GM23338 (cell line): Measurements from ENCODE around the gene CFAP44. TPM values are rescaled to one million over a fixed set of nuclear protein-coding genes. Genes with fewer than 3 reads are reported as not detected.
"Not testable (repeated sequence)": the region's sequence is repeated elsewhere in the genome, so short reads cannot be mapped to it uniquely, and the experiment has no call there.

Experiments used
- ATAC-seq: fragments of 200-7000 bp; cut with Tn5 transposase; 3 replicates; pipeline ENCODE4 v1.9.1; 2020
- DNase-seq: peaks from one replicate; pipeline ENCODE4 v3.0.0-alpha.2; 2015; ENCODE audit warnings: low spot score
- H2AFZ ChIP-seq: fragments of 200-600 bp; sonication (generic); 2 replicates; pipeline ENCODE4 v1.8.0; 2016; ENCODE audit warnings: antibody characterized with exemption, mild to moderate bottlenecking, moderate library complexity
- H3F3A ChIP-seq: fragments of 200-600 bp; sonication (generic); replicated peaks from 2 replicates; pipeline ENCODE4 v1.8.0; 2017; ENCODE audit warnings: antibody characterized with exemption, mixed run types, low read depth
- H3K27ac ChIP-seq: fragments of 200-600 bp; sonication (generic); 2 replicates; pipeline ENCODE4 v1.6.1; 2016; ENCODE audit warnings: low read depth
- H3K27me3 ChIP-seq: fragments of 200-600 bp; sonication (generic); 2 replicates; pipeline ENCODE4 v1.8.0; 2016; ENCODE audit warnings: mild to moderate bottlenecking, mixed run types, moderate library complexity; ENCODE audit not compliant: insufficient read depth
- H3K36me3 ChIP-seq: fragments of 200-600 bp; sonication (generic); 2 replicates; pipeline ENCODE4 v1.8.0; 2016; ENCODE audit warnings: mild to moderate bottlenecking; ENCODE audit not compliant: insufficient read depth
- H3K4me1 ChIP-seq: fragments of 200-600 bp; sonication (generic); 2 replicates; pipeline ENCODE4 v1.8.0; 2016; ENCODE audit warnings: mild to moderate bottlenecking, moderate library complexity; ENCODE audit not compliant: insufficient read depth
- H3K4me2 ChIP-seq: fragments of 200-600 bp; sonication (generic); 2 replicates; pipeline ENCODE4 v1.7.1; 2017; ENCODE audit warnings: mixed run types
- H3K4me3 ChIP-seq: fragments of 200-600 bp; sonication (generic); 2 replicates; pipeline ENCODE4 v1.6.1; 2016; ENCODE audit warnings: mixed run types
- H3K79me2 ChIP-seq: fragments of 200-600 bp; sonication (generic); replicated peaks from 2 replicates; pipeline ENCODE4 v1.8.0; 2017; ENCODE audit warnings: mild to moderate bottlenecking; ENCODE audit not compliant: insufficient read depth
- H3K9me2 ChIP-seq: fragments of 200-600 bp; sonication (generic); 2 replicates; pipeline ENCODE4 v1.8.0; 2017; ENCODE audit not compliant: insufficient read depth
- H4K20me1 ChIP-seq: fragments of 200-600 bp; sonication (generic); replicated peaks from 2 replicates; pipeline ENCODE4 v1.8.0; 2017; ENCODE audit warnings: mild to moderate bottlenecking; ENCODE audit not compliant: insufficient read depth
- H3K27ac Mint-ChIP-seq: 2 replicates; pipeline ENCODE4 v1.8.0; 2020; ENCODE audit warnings: inconsistent platforms, mild to moderate bottlenecking, moderate library complexity, mixed read lengths
- H3K27me3 Mint-ChIP-seq: 3 replicates; pipeline ENCODE4 v1.8.0; 2022; ENCODE audit warnings: low read depth, mild to moderate bottlenecking, moderate library complexity, mixed read lengths, inconsistent platforms; ENCODE audit not compliant: insufficient read depth, poor library complexity
- H3K36me3 Mint-ChIP-seq: 3 replicates; pipeline ENCODE4 v1.8.0; 2021; ENCODE audit warnings: low read depth, mild to moderate bottlenecking, inconsistent platforms, moderate library complexity, mixed read lengths
- H3K4me1 Mint-ChIP-seq: 3 replicates; pipeline ENCODE4 v1.8.0; 2020; ENCODE audit warnings: mild to moderate bottlenecking, inconsistent platforms, mixed read lengths
- H3K4me3 Mint-ChIP-seq: 3 replicates; pipeline ENCODE4 v1.8.0; 2021; ENCODE audit warnings: moderate library complexity, mild to moderate bottlenecking, inconsistent platforms, mixed read lengths
- H3K9me3 Mint-ChIP-seq: 3 replicates; pipeline ENCODE4 v1.8.0; 2020; ENCODE audit warnings: moderate library complexity, mild to moderate bottlenecking, inconsistent platforms, mixed read lengths
- CREB1 ChIP-seq: fragments of 250-450 bp; sonication (Bioruptor Pico); IDR thresholded peaks from 2 replicates; pipeline ENCODE4 v1.5.0; 2020; ENCODE audit warnings: low read depth, mild to moderate bottlenecking, moderate library complexity
- CTCF ChIP-seq, 2 experiments: fragments of 200-600 bp in 1 of 2; sonication (generic) in 1 of 2; conservative IDR thresholded peaks; 2 replicates each; pipeline versions ENCODE4 v1.5.1 to v1.6.1; 2016 to 2017; ENCODE audit warnings: antibody characterized with exemption in 2 of 2, low read depth in 2 of 2, mild to moderate bottlenecking in 2 of 2, moderate library complexity in 1 of 2
- ETS1 ChIP-seq: IDR thresholded peaks from 2 replicates; pipeline ENCODE4 v1.6.1; 2016; ENCODE audit warnings: antibody characterized with exemption
- EZH2 ChIP-seq: fragments of 200-600 bp; sonication (generic); IDR thresholded peaks from one replicate; pipeline ENCODE4 v1.8.0; 2017; ENCODE audit warnings: antibody characterized with exemption, mild to moderate bottlenecking, low read depth; ENCODE audit not compliant: unreplicated experiment
- EZH2phosphoT487 ChIP-seq: fragments of 200-600 bp; sonication (generic); IDR thresholded peaks from one replicate; pipeline ENCODE4 v1.8.1; 2018; ENCODE audit warnings: antibody characterized with exemption; ENCODE audit not compliant: unreplicated experiment
- JUNB ChIP-seq: IDR thresholded peaks from one replicate; pipeline ENCODE4 v1.6.1; 2016; ENCODE audit warnings: antibody characterized with exemption; ENCODE audit not compliant: unreplicated experiment
- NANOG ChIP-seq: IDR thresholded peaks from 2 replicates; pipeline ENCODE4 v1.6.1; 2016; ENCODE audit warnings: antibody characterized with exemption, borderline replicate concordance
- POLR2AphosphoS5 ChIP-seq: IDR thresholded peaks from 2 replicates; pipeline ENCODE4 v1.6.1; 2016; ENCODE audit warnings: antibody characterized with exemption, low read depth
- REST ChIP-seq: IDR thresholded peaks from one replicate; pipeline ENCODE4 v1.6.1; 2018; ENCODE audit warnings: antibody characterized with exemption; ENCODE audit not compliant: unreplicated experiment
- STAT1 ChIP-seq: IDR thresholded peaks from one replicate; pipeline ENCODE4 v1.6.1; 2016; ENCODE audit warnings: antibody characterized with exemption; ENCODE audit not compliant: unreplicated experiment
- ZNF114 ChIP-seq: fragments of 250-450 bp; sonication (Bioruptor Pico); IDR thresholded peaks from 2 replicates; pipeline ENCODE4 v1.5.0; 2020; ENCODE audit warnings: mild to moderate bottlenecking, moderate library complexity
- ZNF331 ChIP-seq: fragments of 250-450 bp; sonication (Bioruptor Pico); IDR thresholded peaks from 2 replicates; pipeline ENCODE4 v1.5.0; 2020; ENCODE audit warnings: low read depth, mild to moderate bottlenecking, moderate library complexity
- polyA plus RNA-seq: library from polyadenylated mRNA; unstranded; fragments of >200 nt; fragmentation: Nextera tagmentation; extraction: Ambion mirVana; gene quantifications from 2 replicates; pipeline ENCODE4 v1.2.1, GENCODE V29; 2016
- total RNA-seq: library from RNA; depleted of rRNA; stranded (reverse); fragments of >200 nt; shearing (Covaris generic); gene quantifications from 2 replicates; pipeline ENCODE4 v1.2.3, GENCODE V29; 2014

The CFAP44 gene
- total and polyA plus RNA-seq, 2 experiments from 2014 or later: 0.39 to 0.73 TPM

GRCh38 chr3:113468539-113468938 is 27.2 kb upstream of the CFAP44 start:
- no peak overlapping the region for H2AFZ ChIP-seq
- no peaks in the 10 kb centered on the region for H3K4me1 Mint-ChIP-seq
- no peaks in the 10 kb centered on the region for H3K27me3 Mint-ChIP-seq
- no peaks in the 10 kb centered on the region for H4K20me1 ChIP-seq
- H3F3A ChIP-seq: no peaks in the 10 kb centered on the region
- no peak overlapping the region for H3K4me3 ChIP-seq
- no peaks in the 10 kb centered on the region for H3K27me3 ChIP-seq
- no peaks in the 10 kb centered on the region for H3K4me1 ChIP-seq
- H3K4me2 ChIP-seq: no peak overlapping the region
- H3K27ac Mint-ChIP-seq: no peak overlapping the region
- H3K27ac ChIP-seq: no peak overlapping the region
- H3K79me2 ChIP-seq: no peaks in the 10 kb centered on the region
- peaks cover 52% of the 10 kb centered on the region for H3K36me3 Mint-ChIP-seq
- H3K9me2 ChIP-seq: no peaks in the 10 kb centered on the region
- H3K36me3 ChIP-seq: peaks cover 10% of the 10 kb centered on the region
- no peak for DNase-seq
- no peak for ATAC-seq
- no peak overlapping the region for H3K4me3 Mint-ChIP-seq
- TF ChIP-seq NANOG (no peak), ETS1 (no peak), ZNF331 (CRISPR knock-in tag) (no peak), EZH2phosphoT487 (no peak), STAT1 (no peak), REST (no peak), CREB1 (no peak), POLR2AphosphoS5 (no peak), JUNB (no peak), ZNF114 (CRISPR knock-in tag) (no peak), EZH2 (no peak)
- H3K9me3 Mint-ChIP-seq: peaks cover 26% of the 10 kb centered on the region

GRCh38 chr3:113461488-113461887 is 20.2 kb upstream of the CFAP44 start:
- Histone ChIP-seq H3K4me2 (no peak overlapping the region), H4K20me1 (no peaks in the 10 kb centered on the region), H3K9me2 (no peaks in the 10 kb centered on the region), H2AFZ (no peak overlapping the region), H3K4me1 (no peaks in the 10 kb centered on the region), H3F3A (no peaks in the 10 kb centered on the region), H3K27ac (no peak overlapping the region), H3K36me3 (peaks cover 4% of the 10 kb centered on the region; the same call in 1 of the 2 replicates), H3K4me3 (no peak overlapping the region), H3K79me2 (no peaks in the 10 kb centered on the region), H3K27me3 (no peaks in the 10 kb centered on the region)
- DNase-seq (no peak), ATAC-seq (no peak)
- TF ChIP-seq CTCF (conservative IDR thresholded peaks at IDR 0.05; ENCODE audit: low read depth in 2 of 2): no peak
- no peak for TF ChIP-seq ZNF331 (CRISPR knock-in tag)
- no peak for TF ChIP-seq EZH2phosphoT487
- TF ChIP-seq ZNF114 (CRISPR knock-in tag): no peak
- TF ChIP-seq POLR2AphosphoS5: no peak
- no peak for TF ChIP-seq NANOG
- no peak for TF ChIP-seq STAT1
- TF ChIP-seq CREB1: no peak
- no peak for TF ChIP-seq EZH2
- no peak for TF ChIP-seq JUNB
- no peak overlapping the region for H3K4me3 Mint-ChIP-seq
- H3K27ac Mint-ChIP-seq: no peak overlapping the region
- H3K27me3 Mint-ChIP-seq: peaks cover 4% of the 10 kb centered on the region
- H3K36me3 Mint-ChIP-seq: peaks cover 63% of the 10 kb centered on the region
- H3K9me3 Mint-ChIP-seq: peaks cover 15% of the 10 kb centered on the region
- no peaks in the 10 kb centered on the region for H3K4me1 Mint-ChIP-seq

GRCh38 chr3:113458554-113458953 is 17.3 kb upstream of the CFAP44 start:
- H3K36me3 Mint-ChIP-seq: peaks cover 53% of the 10 kb centered on the region
- not testable (repeated sequence) for H3K4me2 ChIP-seq, H3K79me2 ChIP-seq, H3K4me3 Mint-ChIP-seq, H3K9me2 ChIP-seq, H3K4me1 ChIP-seq, H3K36me3 ChIP-seq, H3F3A ChIP-seq, H3K27ac ChIP-seq, H3K27me3 Mint-ChIP-seq, H3K27me3 ChIP-seq, ATAC-seq, H4K20me1 ChIP-seq, H3K4me1 Mint-ChIP-seq, H3K4me3 ChIP-seq, DNase-seq, H2AFZ ChIP-seq, H3K27ac Mint-ChIP-seq
- H3K9me3 Mint-ChIP-seq: peaks cover 15% of the 10 kb centered on the region
